Measurements from ENCODE around the gene CACNB2.

CACNB2 gene

DNA sequence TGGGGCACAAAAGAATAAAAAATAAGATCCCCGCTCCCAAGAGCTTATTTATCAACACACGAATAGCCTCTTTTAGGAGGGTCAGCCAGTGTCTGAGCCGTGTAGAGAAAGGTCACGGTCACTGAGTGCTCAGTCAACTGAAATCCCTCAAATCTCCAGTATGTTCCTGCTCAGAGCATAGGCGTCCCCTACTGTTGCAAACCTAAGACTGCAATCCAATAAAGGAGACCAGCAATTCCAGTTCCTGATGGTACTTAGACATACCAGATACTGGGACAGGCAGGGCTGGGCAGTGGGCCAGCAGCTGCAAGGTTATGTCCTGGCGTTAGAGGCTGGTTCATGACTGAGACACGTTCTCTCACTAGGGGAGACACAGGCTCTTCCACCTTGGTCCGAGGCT is 93.6 kb downstream of the CACNB2 start:
- DNase-seq: no peak

DNA sequence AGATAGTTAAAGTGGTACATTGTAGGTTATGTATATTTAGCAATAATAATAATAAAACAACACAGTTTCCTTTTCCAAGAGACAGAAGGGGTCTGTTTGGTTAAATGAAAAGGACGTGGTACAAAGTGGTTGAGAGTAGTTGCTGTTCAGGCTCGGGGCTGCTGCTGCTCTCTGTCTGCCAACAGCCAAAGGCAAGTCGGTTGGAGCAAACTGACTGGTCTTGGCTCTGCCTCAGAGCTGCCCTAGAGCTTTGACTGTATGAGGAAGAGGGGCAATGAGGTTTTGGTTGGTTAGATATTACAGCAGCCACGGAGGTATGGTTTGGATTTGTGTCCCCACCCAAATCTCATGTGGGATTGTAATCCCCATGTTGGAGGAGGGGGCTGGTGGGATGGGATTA is 95.3 kb downstream of the CACNB2 start:
- DNase-seq: no peak

DNA sequence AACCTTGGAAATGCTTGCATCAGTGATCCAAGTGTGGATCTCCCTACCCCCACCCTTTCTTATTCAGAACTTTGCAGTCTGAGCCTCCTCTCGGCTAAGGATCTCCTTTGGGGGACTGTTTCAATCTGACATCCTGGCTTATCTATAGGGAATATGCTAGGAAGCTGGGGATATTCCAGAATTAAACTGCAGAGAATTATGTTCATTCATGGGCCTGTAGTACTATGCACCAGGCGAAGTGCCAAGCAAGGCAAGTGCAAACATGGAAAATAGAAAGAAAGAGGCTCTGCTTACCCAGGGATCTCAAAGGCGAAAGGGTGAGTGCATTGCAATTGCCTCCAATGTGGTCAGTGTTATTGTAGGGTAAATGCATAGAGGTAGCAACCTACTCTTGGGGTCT is 96.5 kb downstream of the CACNB2 start:
- no peak for DNase-seq

DNA sequence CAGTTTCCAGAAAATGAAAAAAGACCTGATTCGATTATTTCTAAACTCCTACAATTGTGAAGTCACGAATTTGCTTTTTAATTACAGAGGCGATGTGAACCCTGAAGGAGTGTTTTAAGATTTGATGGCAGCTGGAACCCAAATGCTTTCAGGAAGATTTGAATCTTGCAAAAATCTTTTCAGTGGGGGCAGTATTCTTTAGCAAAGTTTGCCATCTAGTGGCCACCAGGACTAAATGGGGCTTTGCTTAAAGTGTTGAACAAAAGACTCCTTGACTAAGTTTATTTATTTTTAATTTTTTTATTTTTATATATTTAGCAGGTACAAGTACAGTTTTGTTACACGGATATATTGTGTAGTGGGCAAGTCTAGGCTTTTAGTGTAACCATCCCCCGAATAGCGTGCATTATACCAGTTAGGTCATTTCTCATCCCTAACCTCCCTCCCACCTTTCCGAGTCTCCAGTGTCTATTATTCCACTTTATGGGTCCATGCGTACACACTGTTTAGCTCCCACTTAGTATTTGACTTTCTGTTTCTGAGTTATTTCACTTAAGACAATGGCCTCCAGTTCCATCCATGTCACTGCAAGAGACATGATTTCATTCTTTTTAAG is 98.8 kb downstream of the CACNB2 start:
- no peak for DNase-seq

DNA sequence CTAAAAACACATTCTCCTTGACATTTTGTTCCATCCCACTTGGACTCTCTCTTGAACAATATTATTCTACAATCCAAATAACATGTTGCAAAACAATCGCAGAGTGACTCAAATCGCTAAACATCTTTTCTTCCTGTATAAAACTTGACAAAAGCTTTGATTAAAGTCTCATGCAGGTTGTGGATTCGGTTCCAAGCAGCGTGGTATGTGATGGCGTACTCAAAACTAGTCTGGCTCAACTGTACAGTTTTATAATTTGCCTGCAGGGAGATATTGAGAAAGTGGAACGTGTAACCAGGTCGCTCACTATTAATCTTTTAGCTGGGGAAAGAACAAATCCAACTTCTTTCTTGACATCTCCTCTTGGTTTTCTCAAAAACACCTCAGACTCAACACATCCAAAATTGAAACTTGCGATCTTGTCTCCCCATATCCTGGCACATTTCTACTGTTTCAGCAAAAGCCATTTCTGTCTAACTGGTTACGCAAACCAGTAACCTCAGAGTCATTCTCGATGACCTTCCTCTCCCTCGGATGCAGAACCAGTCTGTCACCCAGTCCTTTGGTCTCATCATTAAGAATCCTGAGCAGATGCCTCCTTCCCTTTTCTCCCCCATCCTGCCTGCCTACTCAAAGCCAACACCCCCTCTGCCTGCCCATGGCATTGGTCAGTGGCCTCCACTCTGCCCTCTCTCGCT is 100.1 kb downstream of the CACNB2 start:
- DNase-seq: no peak

DNA sequence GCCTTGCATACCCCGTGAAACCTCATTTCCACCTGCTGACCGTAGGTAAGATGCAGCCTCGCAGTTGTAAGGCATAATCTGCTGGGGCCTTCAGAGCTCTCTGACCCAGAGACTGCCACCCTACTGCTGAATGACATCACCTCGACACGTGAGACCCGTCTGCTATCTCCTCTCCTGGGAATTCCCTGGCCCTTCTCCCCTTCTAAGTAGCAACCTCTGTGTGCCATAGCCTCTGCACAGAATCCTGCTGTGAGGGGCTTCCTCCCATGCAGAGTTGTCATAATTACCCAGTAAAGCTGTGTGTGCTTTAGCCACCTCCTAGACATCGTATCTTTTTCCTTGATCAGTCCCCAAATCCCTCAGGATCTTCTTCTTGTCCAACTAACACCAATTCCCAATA is 106.7 kb downstream of the CACNB2 start:
- DNase-seq: no peak

DNA sequence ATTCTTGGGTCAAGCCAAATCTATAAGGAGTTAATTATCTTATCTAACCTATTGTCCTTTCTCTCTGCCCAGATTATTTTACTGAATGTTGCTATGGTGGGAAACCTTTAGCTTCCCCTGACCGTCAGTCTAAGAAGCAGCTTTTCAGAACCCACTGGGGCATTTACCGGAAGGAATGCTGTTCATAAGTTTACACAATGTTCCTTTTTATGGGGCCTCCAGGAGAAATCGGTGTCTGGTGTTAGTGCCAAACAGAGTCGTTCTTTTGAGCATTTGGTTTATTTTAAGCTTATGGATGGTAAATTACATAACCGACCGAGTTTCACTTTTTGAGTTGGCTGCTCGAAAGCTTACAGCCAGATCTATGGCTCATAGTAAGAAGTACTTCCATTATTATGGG is 111.9 kb downstream of the CACNB2 start:
- no peak for DNase-seq

DNA sequence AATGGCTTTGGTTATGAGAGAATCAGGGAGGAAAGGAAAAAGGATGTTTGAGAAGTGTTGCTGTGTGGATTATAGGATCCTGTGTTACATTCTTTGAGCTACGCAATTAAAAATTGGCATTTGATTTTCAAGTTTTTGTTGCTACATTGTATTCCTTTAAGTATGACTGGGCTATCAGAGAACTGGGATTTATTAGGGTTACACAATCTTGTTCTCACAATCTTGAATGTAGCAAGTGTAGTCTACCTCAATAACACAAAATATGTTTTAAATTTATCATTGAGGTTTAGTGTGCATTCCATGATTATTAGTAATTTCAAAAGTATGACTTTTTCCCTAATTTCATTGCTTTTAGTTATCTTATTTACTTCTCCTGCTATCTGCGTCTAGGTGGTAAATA is 113.9 kb downstream of the CACNB2 start:
- no peak for DNase-seq

DNA sequence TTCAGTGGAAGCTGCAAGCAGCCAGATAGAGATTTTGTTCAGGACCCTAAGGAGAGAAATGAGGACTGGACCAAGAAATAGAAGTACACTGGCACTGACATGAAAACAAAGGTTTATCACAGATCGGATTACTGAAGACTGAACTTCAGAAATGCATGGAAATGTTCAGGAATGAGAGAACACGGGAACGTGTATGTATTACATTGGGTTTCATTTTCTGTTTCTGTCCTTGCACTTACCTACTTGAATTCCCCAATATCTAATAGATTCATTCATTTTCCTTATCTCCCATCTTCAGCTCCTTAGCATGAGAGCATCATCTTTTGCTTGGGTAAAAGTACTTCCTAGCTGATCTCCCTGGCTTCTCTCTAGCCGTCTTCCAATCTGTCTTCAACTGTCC is 114.5 kb downstream of the CACNB2 start:
- DNase-seq: no peak

DNA sequence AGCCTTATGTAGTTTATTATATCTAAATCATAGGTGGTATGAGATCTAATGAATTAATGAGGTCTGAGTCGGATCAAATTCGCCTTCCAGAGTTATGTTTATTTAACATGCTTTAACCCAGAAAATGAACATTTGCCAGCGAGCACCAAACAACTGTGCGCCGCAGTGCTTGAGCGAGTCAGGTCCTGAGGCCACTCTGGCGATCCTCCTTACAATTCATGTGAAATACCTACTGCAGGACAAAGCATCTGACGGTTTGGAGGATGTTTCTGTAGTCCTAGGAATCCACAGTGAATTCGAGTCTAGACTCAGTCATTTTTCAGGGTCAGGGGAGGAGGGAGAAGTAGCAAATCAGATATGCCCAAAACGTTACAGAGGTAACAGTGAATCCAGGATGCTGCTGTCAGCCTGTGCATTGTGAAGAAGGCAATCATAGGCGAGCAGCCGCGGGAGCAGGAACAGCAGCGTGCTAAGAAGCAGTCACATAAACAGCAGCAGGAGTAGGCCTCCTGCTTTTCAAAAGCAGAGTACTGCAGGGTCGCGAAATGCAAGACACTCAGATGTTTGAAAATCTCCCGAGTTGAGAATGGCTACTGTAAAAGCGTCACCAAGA is 120.2 kb downstream of the CACNB2 start:
- no peak for DNase-seq

DNA sequence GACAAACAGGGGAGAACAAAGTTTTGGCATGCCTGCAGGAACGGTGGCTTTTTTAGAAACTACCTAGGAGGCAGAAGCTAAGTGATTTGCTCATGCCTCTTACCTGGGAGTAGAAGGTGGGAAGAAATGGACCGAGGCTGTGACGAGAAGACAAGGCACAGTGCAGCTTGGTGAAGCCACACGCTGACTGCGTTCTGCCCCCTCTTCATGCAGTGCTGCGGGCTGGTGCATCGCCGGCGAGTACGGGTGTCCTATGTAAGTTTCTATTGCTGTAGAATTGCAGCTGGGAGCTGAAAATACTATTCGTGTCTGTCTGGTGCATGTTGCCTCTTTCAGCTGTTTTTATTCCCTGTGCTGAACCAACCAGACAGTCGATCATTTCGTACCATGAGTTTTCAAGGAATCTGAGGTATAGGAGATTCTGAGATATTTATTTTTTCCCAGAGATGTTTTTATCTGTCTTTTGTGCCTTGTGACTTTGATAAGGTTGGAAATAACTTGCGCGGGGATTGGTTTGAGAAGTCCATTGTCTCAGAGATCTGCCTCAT is 120.9 kb downstream of the CACNB2 start:
- no peak for DNase-seq

DNA sequence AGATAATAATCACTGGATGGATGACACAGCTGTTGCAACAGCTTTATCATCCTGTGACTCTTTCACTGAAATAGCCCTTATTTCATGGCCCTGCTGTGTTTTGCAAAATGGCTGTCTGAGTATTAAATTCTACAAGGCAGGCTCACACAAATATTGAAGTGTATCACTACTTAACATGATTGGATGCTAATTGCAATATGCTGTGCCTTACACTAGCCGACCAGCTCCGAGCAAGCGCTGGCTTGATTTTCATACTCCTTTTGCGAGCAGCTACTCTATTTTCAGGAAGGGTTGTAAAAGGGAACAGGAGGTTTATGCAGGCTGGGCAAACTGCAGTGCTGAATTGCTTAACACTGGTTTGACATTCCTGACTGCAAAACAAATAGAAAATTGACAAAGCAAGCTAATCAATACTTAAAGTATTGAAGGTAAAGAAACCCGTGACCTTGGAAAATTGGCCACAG is 121.6 kb downstream of the CACNB2 start:
- DNase-seq: no peak

DNA sequence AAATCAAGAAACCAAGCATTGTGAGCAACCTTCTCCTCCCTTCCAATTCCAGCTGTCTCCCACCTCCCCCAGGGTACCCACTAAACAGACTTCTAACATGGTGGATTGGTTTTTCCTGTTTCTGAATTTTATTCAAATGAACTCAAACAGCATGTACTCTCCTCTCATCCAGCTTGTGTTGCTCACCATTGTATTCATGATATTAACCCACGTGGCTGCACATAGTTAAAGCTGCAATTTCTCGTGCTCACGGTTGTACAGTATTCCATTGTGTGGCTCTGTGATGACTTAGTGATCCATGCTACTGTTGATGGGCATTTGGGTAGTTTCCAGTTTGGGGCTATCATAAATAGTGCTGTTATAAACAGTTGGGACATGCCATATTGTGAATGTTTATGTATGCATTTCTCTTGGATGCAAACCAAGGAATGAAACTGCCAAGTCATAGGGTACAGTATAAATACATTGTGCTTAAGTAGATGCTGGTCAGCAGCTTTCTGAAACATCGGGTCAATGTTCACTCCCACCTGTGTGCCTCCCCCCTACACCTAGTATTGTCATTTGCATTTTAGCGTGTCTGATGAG is 124.3 kb downstream of the CACNB2 start:
- no peak for DNase-seq

DNA sequence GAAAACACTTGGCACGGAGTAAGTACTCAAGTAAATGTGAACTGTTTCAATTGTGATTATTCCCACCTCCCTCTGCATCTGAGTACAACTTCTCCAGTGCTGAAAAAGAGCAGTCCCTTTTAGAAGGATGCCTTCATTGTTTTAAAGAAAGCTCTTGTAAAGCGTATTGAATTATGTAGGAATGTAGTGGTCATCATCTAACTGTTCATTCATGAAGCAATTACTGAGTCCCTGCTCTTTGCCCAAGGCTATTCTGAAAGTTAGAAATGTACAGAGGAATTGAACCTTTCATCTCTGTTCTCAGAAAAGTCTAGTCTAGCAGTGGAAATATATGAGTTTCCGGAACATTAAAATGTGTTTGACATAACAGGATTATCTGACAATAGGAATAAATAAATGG is 127.8 kb downstream of the CACNB2 start:
- no peak for DNase-seq

DNA sequence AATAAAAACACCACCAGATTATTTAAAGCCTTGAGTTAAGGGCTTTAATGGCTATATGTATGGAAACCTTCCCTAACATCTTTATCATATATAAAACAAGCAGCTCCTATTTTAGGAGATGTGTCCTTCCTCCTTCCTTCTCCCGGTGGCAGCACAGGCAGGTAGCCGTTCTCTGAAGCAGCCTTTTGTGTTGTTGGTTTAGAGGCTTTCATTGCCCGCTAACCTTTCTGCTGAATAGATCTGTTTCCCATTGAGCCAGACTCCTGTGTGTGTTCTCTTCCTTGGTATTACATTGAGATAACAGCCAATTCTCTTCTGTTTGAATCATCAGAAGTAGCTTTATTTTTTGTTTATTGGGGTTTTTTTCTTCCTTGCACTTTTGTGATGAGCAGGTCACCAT is 131.3 kb downstream of the CACNB2 start:
- no peak for DNase-seq

DNA sequence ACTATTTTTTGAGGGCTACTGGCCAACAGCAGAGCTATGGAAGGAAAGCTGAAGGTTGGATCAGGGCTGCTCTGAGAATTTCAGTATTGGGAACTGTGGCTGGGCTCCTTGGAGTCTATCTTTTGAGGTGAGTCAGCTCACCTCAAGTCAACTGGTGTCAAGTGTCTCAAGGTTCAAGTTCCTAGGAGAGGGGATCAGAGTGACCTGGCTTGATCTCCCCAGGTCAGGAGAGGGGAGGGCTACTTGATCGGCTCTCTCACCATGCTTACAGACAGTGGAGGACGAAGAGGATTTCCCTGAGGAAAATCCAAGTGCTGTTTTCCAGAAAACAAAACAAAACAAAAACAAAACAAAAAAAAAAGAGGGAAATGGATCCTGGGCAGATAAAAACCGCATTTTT is 132.8 kb downstream of the CACNB2 start:
- no peak for DNase-seq

DNA sequence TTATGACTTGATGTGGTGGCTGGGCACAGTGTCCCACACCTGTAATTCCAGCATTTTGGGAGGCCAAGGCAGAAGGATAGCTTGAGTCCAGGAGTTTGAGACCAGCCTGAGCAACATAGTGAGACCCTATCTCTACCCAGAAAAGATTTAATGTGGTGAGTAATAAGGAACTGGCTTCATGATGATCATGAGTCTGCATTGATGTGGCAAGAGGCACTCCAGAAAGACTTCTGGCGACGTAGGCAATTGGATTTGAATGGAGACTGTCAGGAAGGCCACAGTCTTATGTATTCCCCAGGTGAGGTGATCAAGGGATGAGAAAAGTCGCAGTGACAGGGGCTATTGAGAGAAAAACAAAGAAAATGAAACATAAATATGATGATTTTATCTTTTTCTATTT is 138.0 kb downstream of the CACNB2 start:
- DNase-seq: no peak

DNA sequence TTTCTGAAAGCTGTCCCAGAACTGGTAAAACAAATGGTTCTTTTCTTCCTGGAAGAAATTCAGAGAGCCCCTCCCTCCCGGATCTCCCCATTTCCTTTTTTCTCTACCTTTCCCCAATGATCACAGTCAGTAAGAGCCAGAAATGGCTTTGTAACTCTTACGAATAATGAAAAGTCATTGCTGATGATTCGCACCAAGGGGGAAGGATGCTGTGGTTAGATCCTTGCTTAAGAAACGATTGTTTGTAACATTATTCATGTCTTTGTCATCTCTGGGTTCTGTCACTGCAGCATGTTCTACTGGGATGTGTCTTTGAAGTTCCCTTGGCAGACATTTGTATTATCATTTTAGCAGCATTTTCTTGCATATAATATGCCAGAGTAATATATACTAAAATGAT is 138.9 kb downstream of the CACNB2 start:
- DNase-seq: no peak

DNA sequence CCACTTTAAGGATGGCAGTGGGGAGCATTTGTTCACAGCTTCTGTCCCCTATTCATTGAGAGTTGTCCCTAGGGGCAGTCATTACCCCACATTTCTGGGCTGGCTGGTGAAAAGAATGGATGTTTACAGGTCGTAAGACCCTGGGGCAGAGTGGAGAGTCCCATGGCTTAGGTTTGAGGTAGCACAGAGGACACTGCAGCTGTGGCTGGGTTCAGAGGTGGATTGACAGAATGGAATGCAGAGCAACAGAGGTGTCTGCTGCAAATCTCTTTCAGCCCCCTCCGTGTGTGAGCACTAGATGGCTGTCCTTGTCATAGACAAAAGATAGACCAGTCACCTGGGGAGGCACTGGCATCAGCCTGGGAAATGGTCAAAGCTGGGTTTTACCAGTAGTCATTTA is 141.9 kb downstream of the CACNB2 start:
- no peak for DNase-seq

DNA sequence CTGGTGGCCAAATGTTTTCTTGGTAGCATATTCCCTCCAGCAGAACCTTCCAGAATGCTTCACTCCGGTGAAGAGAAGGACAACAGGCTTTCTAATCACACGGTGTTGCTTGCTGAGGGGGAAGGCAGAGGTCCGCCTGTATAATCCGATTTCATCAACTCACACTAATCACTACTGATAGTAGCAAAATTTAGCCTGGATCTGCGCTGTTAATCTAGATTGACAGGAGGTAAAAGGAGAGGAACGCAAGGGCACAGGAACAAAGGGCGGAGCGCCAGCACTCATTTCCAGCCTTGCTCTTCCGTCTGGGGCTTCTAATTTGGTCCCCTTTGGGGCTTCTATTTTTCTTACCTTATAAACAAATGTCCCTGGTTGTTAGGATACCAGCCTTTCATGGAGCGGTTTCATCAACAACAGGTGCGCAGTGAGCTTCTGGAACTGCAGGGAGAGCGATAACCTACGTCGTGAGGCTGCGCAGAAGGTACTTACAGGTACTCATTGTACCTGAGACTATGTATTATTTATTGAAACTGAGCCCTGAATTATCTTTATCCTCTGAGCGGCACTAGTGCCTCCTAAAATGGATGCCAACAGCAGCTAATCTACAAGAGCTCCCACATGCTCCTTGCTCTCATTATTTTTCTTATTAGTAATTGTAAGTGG is 150.6 kb downstream of the CACNB2 start:
- DNase-seq: no peak

DNA sequence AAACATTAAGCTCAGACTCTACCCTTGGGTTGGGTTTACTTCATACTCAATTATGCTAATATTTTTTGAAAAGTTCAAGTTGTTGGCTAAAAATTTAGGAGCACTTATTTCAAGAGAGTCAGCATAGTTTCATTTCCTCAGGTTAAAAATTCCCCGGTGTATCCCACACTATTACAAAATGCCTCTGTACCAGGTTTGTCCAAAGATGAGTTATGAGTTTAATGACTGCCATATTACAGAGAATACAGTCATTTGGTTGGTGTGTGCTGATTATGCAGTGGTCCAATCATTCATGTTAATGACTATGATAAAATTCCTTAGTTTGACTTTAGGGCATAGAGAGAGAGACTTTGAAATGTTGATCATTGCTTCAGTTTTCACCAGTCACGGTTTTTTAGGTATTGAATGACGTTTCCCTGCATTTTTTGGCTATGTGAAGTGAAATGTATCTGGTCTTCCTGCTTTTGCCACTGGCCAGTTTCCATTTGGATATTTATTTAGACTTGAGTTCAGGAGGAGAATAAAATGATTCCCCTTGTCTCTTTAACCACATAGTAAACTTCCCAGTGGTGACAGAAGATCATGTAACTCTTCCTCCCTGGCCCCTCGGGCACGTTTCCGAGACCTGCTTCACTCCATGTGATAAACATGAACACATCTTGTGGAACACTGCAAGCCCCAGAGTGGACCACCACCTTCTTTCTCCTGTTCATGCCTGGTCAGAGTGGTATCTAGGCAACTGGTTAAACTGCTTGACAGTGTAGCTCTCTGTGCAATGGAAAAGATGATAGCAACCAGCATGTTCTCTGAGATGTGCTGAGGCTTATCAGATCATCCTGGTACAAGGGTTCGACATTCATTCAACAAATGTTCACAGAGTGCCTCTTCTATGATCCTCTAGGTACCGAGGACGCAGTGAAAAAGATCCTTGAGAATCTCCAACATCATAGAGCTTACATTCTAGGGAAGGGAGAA is 153.6 kb downstream of the CACNB2 start:
- no peak for DNase-seq

DNA sequence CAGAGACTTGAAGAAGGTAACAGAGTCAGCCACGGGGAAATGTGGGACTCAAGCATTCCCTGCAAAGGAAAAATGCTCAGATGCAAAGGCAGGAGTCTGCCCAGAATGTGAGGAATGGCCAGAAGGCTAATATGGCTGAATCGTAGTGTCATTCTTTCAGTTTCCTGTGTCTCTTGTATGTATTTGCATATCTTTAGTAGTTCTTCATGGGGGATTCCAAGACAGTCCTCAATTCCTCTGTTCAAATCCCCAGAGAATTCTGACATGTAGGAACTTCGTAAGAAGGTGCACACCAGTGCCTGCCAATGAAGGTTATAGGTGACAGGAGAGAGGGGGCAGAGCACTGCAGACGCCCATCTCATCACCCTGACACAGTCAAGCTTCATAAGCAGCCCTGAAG is 154.4 kb downstream of the CACNB2 start:
- DNase-seq: no peak

All from SIG-M5 (cell line).